ENCODE data around the gene CREG2. TPM values are rescaled to one million over a fixed set of nuclear protein-coding genes. Genes with fewer than 3 reads are reported as not detected.

CREG2 gene
- total and polyA plus RNA-seq, 2 experiments from 2014 or later: 1.7 to 2.6 TPM

DNA sequence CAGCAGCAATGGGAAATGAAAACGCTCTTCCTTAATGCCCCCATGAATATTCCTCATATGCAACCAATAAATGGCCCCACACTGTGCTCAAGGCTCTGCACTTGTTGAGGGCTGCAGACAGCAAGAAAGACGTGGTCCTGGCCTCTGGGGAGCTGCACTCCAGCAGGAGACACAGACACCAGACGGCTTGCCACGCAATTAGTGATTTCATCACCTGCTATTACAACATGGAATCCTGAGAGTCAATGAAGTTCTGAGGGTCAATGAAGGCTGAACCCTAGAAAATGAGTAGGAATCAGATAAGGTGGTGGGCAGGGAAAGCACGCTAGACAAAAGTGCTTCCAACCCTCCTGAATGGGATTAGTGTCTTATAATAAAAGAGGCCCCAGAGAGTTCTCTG lies 18.9 kb downstream of the CREG2 start:
- no peaks in the 10 kb centered on the region for H3K36me3 ChIP-seq (ENCODE audit: insufficient read depth)
- peaks cover 6% of the 10 kb centered on the region; the same call in 2 of the 3 replicates for H3K4me1 Mint-ChIP-seq
- H3K27ac Mint-ChIP-seq: no peak overlapping the region
- H3K4me1 ChIP-seq (ENCODE audit: insufficient read depth): no peaks in the 10 kb centered on the region
- H3K27ac ChIP-seq (ENCODE audit: low read depth): no peak overlapping the region
- H3K9me2 ChIP-seq (ENCODE audit: insufficient read depth): no peaks in the 10 kb centered on the region
- no peak for TF ChIP-seq ZNF114 (CRISPR knock-in tag; IDR thresholded peaks at IDR 0.05)
- no peak for TF ChIP-seq ZNF331 (CRISPR knock-in tag; IDR thresholded peaks at IDR 0.05; ENCODE audit: low read depth)
- TF ChIP-seq, protein P1, sequence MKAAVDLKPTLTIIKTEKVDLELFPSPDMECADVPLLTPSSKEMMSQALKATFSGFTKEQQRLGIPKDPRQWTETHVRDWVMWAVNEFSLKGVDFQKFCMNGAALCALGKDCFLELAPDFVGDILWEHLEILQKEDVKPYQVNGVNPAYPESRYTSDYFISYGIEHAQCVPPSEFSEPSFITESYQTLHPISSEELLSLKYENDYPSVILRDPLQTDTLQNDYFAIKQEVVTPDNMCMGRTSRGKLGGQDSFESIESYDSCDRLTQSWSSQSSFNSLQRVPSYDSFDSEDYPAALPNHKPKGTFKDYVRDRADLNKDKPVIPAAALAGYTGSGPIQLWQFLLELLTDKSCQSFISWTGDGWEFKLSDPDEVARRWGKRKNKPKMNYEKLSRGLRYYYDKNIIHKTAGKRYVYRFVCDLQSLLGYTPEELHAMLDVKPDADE (IDR thresholded peaks at IDR 0.05): no peak
- TF ChIP-seq, protein P2, sequence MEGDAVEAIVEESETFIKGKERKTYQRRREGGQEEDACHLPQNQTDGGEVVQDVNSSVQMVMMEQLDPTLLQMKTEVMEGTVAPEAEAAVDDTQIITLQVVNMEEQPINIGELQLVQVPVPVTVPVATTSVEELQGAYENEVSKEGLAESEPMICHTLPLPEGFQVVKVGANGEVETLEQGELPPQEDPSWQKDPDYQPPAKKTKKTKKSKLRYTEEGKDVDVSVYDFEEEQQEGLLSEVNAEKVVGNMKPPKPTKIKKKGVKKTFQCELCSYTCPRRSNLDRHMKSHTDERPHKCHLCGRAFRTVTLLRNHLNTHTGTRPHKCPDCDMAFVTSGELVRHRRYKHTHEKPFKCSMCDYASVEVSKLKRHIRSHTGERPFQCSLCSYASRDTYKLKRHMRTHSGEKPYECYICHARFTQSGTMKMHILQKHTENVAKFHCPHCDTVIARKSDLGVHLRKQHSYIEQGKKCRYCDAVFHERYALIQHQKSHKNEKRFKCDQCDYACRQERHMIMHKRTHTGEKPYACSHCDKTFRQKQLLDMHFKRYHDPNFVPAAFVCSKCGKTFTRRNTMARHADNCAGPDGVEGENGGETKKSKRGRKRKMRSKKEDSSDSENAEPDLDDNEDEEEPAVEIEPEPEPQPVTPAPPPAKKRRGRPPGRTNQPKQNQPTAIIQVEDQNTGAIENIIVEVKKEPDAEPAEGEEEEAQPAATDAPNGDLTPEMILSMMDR (conservative IDR thresholded peaks at IDR 0.05; ENCODE audit: low read depth in 2 of 2): no peak
- TF ChIP-seq JUNB (IDR thresholded peaks at IDR 0.05; ENCODE audit: unreplicated experiment): no peak
- TF ChIP-seq, protein P3, sequence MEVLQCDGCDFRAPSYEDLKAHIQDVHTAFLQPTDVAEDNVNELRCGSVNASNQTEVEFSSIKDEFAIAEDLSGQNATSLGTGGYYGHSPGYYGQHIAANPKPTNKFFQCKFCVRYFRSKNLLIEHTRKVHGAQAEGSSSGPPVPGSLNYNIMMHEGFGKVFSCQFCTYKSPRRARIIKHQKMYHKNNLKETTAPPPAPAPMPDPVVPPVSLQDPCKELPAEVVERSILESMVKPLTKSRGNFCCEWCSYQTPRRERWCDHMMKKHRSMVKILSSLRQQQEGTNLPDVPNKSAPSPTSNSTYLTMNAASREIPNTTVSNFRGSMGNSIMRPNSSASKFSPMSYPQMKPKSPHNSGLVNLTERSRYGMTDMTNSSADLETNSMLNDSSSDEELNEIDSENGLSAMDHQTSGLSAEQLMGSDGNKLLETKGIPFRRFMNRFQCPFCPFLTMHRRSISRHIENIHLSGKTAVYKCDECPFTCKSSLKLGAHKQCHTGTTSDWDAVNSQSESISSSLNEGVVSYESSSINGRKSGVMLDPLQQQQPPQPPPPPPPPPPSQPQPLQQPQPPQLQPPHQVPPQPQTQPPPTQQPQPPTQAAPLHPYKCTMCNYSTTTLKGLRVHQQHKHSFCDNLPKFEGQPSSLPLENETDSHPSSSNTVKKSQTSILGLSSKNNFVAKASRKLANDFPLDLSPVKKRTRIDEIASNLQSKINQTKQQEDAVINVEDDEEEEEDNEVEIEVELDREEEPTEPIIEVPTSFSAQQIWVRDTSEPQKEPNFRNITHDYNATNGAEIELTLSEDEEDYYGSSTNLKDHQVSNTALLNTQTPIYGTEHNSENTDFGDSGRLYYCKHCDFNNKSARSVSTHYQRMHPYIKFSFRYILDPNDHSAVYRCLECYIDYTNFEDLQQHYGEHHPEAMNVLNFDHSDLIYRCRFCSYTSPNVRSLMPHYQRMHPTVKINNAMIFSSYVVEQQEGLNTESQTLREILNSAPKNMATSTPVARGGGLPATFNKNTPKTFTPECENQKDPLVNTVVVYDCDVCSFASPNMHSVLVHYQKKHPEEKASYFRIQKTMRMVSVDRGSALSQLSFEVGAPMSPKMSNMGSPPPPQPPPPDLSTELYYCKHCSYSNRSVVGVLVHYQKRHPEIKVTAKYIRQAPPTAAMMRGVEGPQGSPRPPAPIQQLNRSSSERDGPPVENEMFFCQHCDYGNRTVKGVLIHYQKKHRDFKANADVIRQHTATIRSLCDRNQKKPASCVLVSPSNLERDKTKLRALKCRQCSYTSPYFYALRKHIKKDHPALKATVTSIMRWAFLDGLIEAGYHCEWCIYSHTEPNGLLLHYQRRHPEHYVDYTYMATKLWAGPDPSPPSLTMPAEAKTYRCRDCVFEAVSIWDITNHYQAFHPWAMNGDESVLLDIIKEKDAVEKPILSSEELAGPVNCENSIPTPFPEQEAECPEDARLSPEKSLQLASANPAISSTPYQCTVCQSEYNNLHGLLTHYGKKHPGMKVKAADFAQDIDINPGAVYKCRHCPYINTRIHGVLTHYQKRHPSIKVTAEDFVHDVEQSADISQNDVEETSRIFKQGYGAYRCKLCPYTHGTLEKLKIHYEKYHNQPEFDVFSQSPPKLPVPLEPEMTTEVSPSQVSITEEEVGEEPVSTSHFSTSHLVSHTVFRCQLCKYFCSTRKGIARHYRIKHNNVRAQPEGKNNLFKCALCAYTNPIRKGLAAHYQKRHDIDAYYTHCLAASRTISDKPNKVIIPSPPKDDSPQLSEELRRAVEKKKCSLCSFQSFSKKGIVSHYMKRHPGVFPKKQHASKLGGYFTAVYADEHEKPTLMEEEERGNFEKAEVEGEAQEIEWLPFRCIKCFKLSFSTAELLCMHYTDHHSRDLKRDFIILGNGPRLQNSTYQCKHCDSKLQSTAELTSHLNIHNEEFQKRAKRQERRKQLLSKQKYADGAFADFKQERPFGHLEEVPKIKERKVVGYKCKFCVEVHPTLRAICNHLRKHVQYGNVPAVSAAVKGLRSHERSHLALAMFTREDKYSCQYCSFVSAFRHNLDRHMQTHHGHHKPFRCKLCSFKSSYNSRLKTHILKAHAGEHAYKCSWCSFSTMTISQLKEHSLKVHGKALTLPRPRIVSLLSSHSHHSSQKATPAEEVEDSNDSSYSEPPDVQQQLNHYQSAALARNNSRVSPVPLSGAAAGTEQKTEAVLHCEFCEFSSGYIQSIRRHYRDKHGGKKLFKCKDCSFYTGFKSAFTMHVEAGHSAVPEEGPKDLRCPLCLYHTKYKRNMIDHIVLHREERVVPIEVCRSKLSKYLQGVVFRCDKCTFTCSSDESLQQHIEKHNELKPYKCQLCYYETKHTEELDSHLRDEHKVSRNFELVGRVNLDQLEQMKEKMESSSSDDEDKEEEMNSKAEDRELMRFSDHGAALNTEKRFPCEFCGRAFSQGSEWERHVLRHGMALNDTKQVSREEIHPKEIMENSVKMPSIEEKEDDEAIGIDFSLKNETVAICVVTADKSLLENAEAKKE (CRISPR knock-in tag; IDR thresholded peaks at IDR 0.05): no peak
- no peak for TF ChIP-seq EZH2 (IDR thresholded peaks at IDR 0.05; ENCODE audit: low read depth, unreplicated experiment)
- TF ChIP-seq EZH2phosphoT487 (IDR thresholded peaks at IDR 0.05; ENCODE audit: unreplicated experiment): no peak
- TF ChIP-seq, protein P4, sequence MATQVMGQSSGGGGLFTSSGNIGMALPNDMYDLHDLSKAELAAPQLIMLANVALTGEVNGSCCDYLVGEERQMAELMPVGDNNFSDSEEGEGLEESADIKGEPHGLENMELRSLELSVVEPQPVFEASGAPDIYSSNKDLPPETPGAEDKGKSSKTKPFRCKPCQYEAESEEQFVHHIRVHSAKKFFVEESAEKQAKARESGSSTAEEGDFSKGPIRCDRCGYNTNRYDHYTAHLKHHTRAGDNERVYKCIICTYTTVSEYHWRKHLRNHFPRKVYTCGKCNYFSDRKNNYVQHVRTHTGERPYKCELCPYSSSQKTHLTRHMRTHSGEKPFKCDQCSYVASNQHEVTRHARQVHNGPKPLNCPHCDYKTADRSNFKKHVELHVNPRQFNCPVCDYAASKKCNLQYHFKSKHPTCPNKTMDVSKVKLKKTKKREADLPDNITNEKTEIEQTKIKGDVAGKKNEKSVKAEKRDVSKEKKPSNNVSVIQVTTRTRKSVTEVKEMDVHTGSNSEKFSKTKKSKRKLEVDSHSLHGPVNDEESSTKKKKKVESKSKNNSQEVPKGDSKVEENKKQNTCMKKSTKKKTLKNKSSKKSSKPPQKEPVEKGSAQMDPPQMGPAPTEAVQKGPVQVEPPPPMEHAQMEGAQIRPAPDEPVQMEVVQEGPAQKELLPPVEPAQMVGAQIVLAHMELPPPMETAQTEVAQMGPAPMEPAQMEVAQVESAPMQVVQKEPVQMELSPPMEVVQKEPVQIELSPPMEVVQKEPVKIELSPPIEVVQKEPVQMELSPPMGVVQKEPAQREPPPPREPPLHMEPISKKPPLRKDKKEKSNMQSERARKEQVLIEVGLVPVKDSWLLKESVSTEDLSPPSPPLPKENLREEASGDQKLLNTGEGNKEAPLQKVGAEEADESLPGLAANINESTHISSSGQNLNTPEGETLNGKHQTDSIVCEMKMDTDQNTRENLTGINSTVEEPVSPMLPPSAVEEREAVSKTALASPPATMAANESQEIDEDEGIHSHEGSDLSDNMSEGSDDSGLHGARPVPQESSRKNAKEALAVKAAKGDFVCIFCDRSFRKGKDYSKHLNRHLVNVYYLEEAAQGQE (IDR thresholded peaks at IDR 0.05; ENCODE audit: unreplicated experiment): no peak
- no peak overlapping the region for H2AFZ ChIP-seq
- no peaks in the 10 kb centered on the region; the same call in 2 of the 3 replicates for H3K9me3 Mint-ChIP-seq
- peaks cover 3% of the 10 kb centered on the region for H3K27me3 Mint-ChIP-seq (ENCODE audit: insufficient read depth, low read depth, poor library complexity)
- H3K79me2 ChIP-seq (replicated peaks; ENCODE audit: insufficient read depth): no peaks in the 10 kb centered on the region
- H3K36me3 Mint-ChIP-seq (ENCODE audit: low read depth): no peaks in the 10 kb centered on the region
- DNase-seq (ENCODE audit: low spot score) (no peak), ATAC-seq (no peak)
- H3K4me2 ChIP-seq: no peak overlapping the region
- no peak overlapping the region for H3K4me3 Mint-ChIP-seq
- H4K20me1 ChIP-seq (replicated peaks; ENCODE audit: insufficient read depth): no peaks in the 10 kb centered on the region
- no peaks in the 10 kb centered on the region for H3K27me3 ChIP-seq (ENCODE audit: insufficient read depth)
- H3F3A ChIP-seq (replicated peaks; ENCODE audit: low read depth): no peaks in the 10 kb centered on the region
- H3K4me3 ChIP-seq: no peak overlapping the region

All from GM23338 (cell line).